ENCODE measurements around the gene INPP5F. TPM values are rescaled to one million over a fixed set of nuclear protein-coding genes. Genes with fewer than 3 reads are reported as not detected.

INPP5F gene
- total RNA-seq, 6 experiments from 2014 or later = 2.0 to 3.9 (median 2.5) TPM

DNA sequence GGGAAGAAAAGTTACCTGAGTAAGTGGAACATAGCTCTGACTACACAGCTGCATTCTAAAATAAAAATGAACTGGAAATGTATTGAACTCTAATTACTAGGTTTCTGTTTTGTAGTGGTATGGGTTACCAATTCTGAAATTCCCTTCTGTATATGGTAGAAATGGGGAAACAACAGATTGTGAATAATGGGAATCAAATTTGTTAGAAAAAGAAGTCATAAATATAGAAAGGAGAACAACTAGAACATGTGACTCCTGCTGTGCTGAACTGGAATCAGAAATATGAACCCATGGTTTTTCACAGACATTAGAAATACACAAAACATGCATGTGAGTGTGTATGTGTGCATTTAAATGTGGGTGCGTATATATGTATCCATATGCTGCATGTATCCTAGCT, 119.8 kb downstream of the INPP5F start:
- WGBS (ENCODE audit: insufficient coverage, low coverage, low lambda C conversion rate, missing lambda C conversion rate) = 83% methylated on average over 1 of the region's 1 CpG
- H3K36me3 ChIP-seq = peaks cover 0 to 77% (median 30%) of the 10 kb centered on the region in 4 donors
- TF ChIP-seq CTCF (IDR thresholded peaks at IDR 0.05) (no peak), POLR2A (IDR thresholded peaks at IDR 0.05) (no peak)

GRCh38 chr10:119849031-119849789, 123.4 kb downstream of the INPP5F start:
- Histone ChIP-seq H3K36me3 (peaks cover 0 to 74% (median 20%) of the 10 kb centered on the region in 4 donors), H3K27me3 (no peaks in the 10 kb centered on the region), H3K4me1 (no peaks in the 10 kb centered on the region), H3K27ac (no peak overlapping the region), H3K4me3 (no peak overlapping the region), H3K9me3 (no peaks in the 10 kb centered on the region)
- no peak for ATAC-seq
- TF ChIP-seq CTCF (IDR thresholded peaks at IDR 0.05) = no peak
- no peak for TF ChIP-seq POLR2A (IDR thresholded peaks at IDR 0.05)
- WGBS (ENCODE audit: insufficient coverage, low coverage, low lambda C conversion rate, missing lambda C conversion rate) = 81% methylated on average over 4 of the region's 6 CpGs
- intact Hi-C loops (cut with DNase I) = no loop called here
- no peak for DNase-seq

More for the DNA sequence above, 119.8 kb downstream of the INPP5F start:
- intact Hi-C loops (cut with DNase I) = no loop called here
- Histone ChIP-seq H3K27me3 (no peaks in the 10 kb centered on the region), H3K9me3 (no peaks in the 10 kb centered on the region), H3K4me3 (no peak overlapping the region), H3K4me1 (no peaks in the 10 kb centered on the region), H3K27ac (no peak overlapping the region)
- DNase-seq = no peak
- no peak for ATAC-seq

DNA sequence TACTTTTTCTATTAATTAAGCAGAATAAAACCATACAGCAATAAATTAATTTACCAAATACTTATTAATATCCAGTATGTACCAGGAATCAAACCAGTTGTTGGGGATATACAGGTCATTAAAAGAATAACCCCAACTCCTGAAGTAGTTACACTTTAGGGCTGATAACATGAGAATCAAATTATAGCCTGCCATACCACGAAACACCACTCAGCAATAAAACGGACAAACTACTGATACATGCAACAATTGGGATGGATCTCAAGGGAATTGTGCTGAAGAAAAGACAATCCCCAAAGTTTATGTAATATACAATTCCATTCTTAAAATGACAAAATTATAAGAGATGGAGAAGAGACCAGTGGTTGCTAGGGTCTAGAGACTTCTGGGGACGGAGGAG, 124.1 kb downstream of the INPP5F start:
- ATAC-seq (no peak), DNase-seq (no peak)
- H3K4me3 ChIP-seq = no peak overlapping the region
- H3K4me1 ChIP-seq = no peaks in the 10 kb centered on the region
- TF ChIP-seq POLR2A (IDR thresholded peaks at IDR 0.05) = no peak
- TF ChIP-seq CTCF (IDR thresholded peaks at IDR 0.05) = no peak
- intact Hi-C loops (cut with DNase I) = no loop called here
- H3K27ac ChIP-seq = no peak overlapping the region
- H3K9me3 ChIP-seq = no peaks in the 10 kb centered on the region
- peaks cover 0 to 70% (median 20%) of the 10 kb centered on the region in 4 donors for H3K36me3 ChIP-seq
- H3K27me3 ChIP-seq = no peaks in the 10 kb centered on the region
- WGBS (ENCODE audit: insufficient coverage, low coverage, low lambda C conversion rate, missing lambda C conversion rate) = 89% methylated on average over 3 of the region's 3 CpGs

GRCh38 chr10:119852277-119852676, 126.4 kb downstream of the INPP5F start:
- intact Hi-C loops (cut with DNase I) = no loop called here
- H3K27ac ChIP-seq = no peak overlapping the region
- peaks cover 0 to 64% (median 19%) of the 10 kb centered on the region in 4 donors for H3K36me3 ChIP-seq
- TF ChIP-seq CTCF (IDR thresholded peaks at IDR 0.05) = no peak
- no peak for TF ChIP-seq POLR2A (IDR thresholded peaks at IDR 0.05)
- ATAC-seq = no peak
- H3K4me1 ChIP-seq = no peaks in the 10 kb centered on the region
- H3K9me3 ChIP-seq = no peaks in the 10 kb centered on the region
- WGBS (ENCODE audit: insufficient coverage, low coverage, low lambda C conversion rate, missing lambda C conversion rate) = 95% methylated on average over 6 of the region's 6 CpGs
- no peak for DNase-seq
- H3K27me3 ChIP-seq = no peaks in the 10 kb centered on the region
- H3K4me3 ChIP-seq = no peak overlapping the region

Data from right lobe of liver (tissue), 6 donors.